Osteocyte (in vitro differentiated cells): Measurements from ENCODE around the gene BMP7. TPM values are rescaled to one million over a fixed set of nuclear protein-coding genes. Genes with fewer than 3 reads are reported as not detected.

Experiments
- DNase-seq: peaks from one replicate; pipeline ENCODE4 v3.0.0; 2021; ENCODE audit warnings: mixed read lengths; ENCODE audit not compliant: unreplicated experiment; ENCODE audit errors: extremely low spot score
- H3K27ac Mint-ChIP-seq: one replicate; pipeline ENCODE4 v1.8.0; 2021; ENCODE audit warnings: mild to moderate bottlenecking, mixed read lengths; ENCODE audit not compliant: unreplicated experiment
- H3K27me3 Mint-ChIP-seq: one replicate; pipeline ENCODE4 v1.8.0; 2021; ENCODE audit warnings: mixed read lengths; ENCODE audit not compliant: unreplicated experiment
- H3K36me3 Mint-ChIP-seq: one replicate; pipeline ENCODE4 v1.8.0; 2021; ENCODE audit warnings: mixed read lengths; ENCODE audit not compliant: unreplicated experiment
- H3K4me1 Mint-ChIP-seq: one replicate; pipeline ENCODE4 v1.8.0; 2021; ENCODE audit warnings: mixed read lengths; ENCODE audit not compliant: unreplicated experiment
- H3K4me3 Mint-ChIP-seq: one replicate; pipeline ENCODE4 v1.8.0; 2021; ENCODE audit warnings: mild to moderate bottlenecking, moderate library complexity, mixed read lengths; ENCODE audit not compliant: unreplicated experiment
- H3K9me3 Mint-ChIP-seq: one replicate; pipeline ENCODE4 v1.8.0; 2021; ENCODE audit warnings: mixed read lengths; ENCODE audit not compliant: unreplicated experiment
- CTCF ChIP-seq: fragments of 200-600 bp; sonication (generic); IDR thresholded peaks from 2 replicates; pipeline ENCODE4 v1.5.0; 2021; ENCODE audit warnings: antibody characterized with exemption, mild to moderate bottlenecking, moderate library complexity
- total RNA-seq: library from RNA; stranded (reverse); gene quantifications from 2 replicates; pipeline ENCODE4 v1.2.1, GENCODE V29; 2021

BMP7 gene
- total RNA-seq, 1 donor from 2014 or later, result not detected

- Mint-ChIP-seq H3K36me3 (no peaks in the 10 kb centered on the region), H3K27me3 (no peaks in the 10 kb centered on the region), H3K4me3 (no peak overlapping the region), H3K9me3 (no peaks in the 10 kb centered on the region), H3K27ac (no peak overlapping the region), H3K4me1 (no peaks in the 10 kb centered on the region)
- DNase-seq, result no peak
- no peak for TF ChIP-seq CTCF
These were observed 90.9 kb downstream of the BMP7 start for GRCh38 chr20:57175397-57176010.

- no peaks in the 10 kb centered on the region for H3K9me3 Mint-ChIP-seq
- H3K36me3 Mint-ChIP-seq, result no peaks in the 10 kb centered on the region
- DNase-seq, result no peak
- no peak overlapping the region for H3K27ac Mint-ChIP-seq
- H3K4me3 Mint-ChIP-seq, result no peak overlapping the region
- H3K27me3 Mint-ChIP-seq, result no peaks in the 10 kb centered on the region
- no peaks in the 10 kb centered on the region for H3K4me1 Mint-ChIP-seq
- no peak for TF ChIP-seq CTCF
These were observed 91.7 kb downstream of the BMP7 start for GRCh38 chr20:57174737-57175136.

- no peaks in the 10 kb centered on the region for H3K4me1 Mint-ChIP-seq
- H3K36me3 Mint-ChIP-seq, result no peaks in the 10 kb centered on the region
- H3K4me3 Mint-ChIP-seq, result no peak overlapping the region
- no peak overlapping the region for H3K27ac Mint-ChIP-seq
- no peaks in the 10 kb centered on the region for H3K27me3 Mint-ChIP-seq
- H3K9me3 Mint-ChIP-seq, result no peaks in the 10 kb centered on the region
- no peak for DNase-seq
- no peak for TF ChIP-seq CTCF
These were observed 92.5 kb downstream of the BMP7 start for GRCh38 chr20:57173986-57174385.

GRCh38 chr20:57173041-57173440, 93.4 kb downstream of the BMP7 start:
- TF ChIP-seq CTCF, result no peak

GRCh38 chr20:57170343-57170742, 96.1 kb downstream of the BMP7 start:
- Mint-ChIP-seq H3K27ac (no peak overlapping the region), H3K9me3 (no peaks in the 10 kb centered on the region), H3K27me3 (peaks cover 5% of the 10 kb centered on the region), H3K4me3 (no peak overlapping the region), H3K4me1 (no peaks in the 10 kb centered on the region), H3K36me3 (no peaks in the 10 kb centered on the region)
- TF ChIP-seq CTCF, result no peak
- no peak for DNase-seq

More at GRCh38 chr20:57173041-57173440, 93.4 kb downstream of the BMP7 start:
- Mint-ChIP-seq H3K4me3 (no peak overlapping the region), H3K27me3 (no peaks in the 10 kb centered on the region), H3K36me3 (no peaks in the 10 kb centered on the region), H3K9me3 (no peaks in the 10 kb centered on the region), H3K27ac (no peak overlapping the region), H3K4me1 (no peaks in the 10 kb centered on the region)
- no peak for DNase-seq
